WTC11 (cell line): ENCODE measurements around the gene C16orf95. TPM values are rescaled to one million over a fixed set of nuclear protein-coding genes. Genes with fewer than 3 reads are reported as not detected.

ENCODE experiments used
- ATAC-seq: fragments of 200-7000 bp; cut with Tn5 transposase; 2 replicates; pipeline ENCODE4 v1.10.0; 2021; ENCODE audit warnings: mild to moderate bottlenecking, moderate library complexity
- CTCF ChIA-PET: fragments of 300-600 bp; sonication (Branson Sonifier 250); formaldehyde crosslinking; loops from one replicate; lab custom pipeline; 2021; ENCODE audit warnings: antibody characterized with exemption; lab: Charles Lee
- POLR2A ChIA-PET: fragments of 350-600 bp; sonication (Branson Sonifier 250); formaldehyde crosslinking; loops from one replicate; lab custom pipeline; 2021; ENCODE audit warnings: antibody characterized with exemption; lab: Charles Lee
- DNase-seq: peaks from one replicate; pipeline ENCODE4 v3.0.0; 2021; ENCODE audit warnings: low spot score
- H3K27ac Mint-ChIP-seq: 2 replicates; pipeline ENCODE4 v1.8.0; 2021; ENCODE audit warnings: mixed read lengths
- H3K27me3 Mint-ChIP-seq: 2 replicates; pipeline ENCODE4 v1.8.0; 2021; ENCODE audit warnings: low read depth, mild to moderate bottlenecking, moderate library complexity, mixed read lengths
- H3K36me3 Mint-ChIP-seq: 2 replicates; pipeline ENCODE4 v1.8.0; 2021; ENCODE audit warnings: mixed read lengths
- H3K4me1 Mint-ChIP-seq: 2 replicates; pipeline ENCODE4 v1.8.0; 2022; ENCODE audit warnings: mixed read lengths
- H3K4me3 Mint-ChIP-seq: 2 replicates; pipeline ENCODE4 v1.8.0; 2021; ENCODE audit warnings: mild to moderate bottlenecking, moderate library complexity, mixed read lengths
- H3K9me3 Mint-ChIP-seq: 2 replicates; pipeline ENCODE4 v1.8.0; 2021; ENCODE audit warnings: mixed read lengths
- GRHL2 ChIP-seq: fragments of 250-450 bp; sonication (Bioruptor Pico); IDR thresholded peaks from 2 replicates; pipeline ENCODE4 v1.8.0; 2022; ENCODE audit warnings: mild to moderate bottlenecking, moderate library complexity; ENCODE audit not compliant: insufficient replicate concordance, severe bottlenecking
- GTF2I ChIP-seq: fragments of 250-450 bp; sonication (Bioruptor Pico); conservative IDR thresholded peaks from 2 replicates; pipeline ENCODE4 v1.4.0; 2021; ENCODE audit warnings: mild to moderate bottlenecking
- IRF2 ChIP-seq: sonication (generic); formaldehyde crosslinking; IDR thresholded peaks from 2 replicates; pipeline ENCODE4 v1.8.0; 2022; ENCODE audit warnings: low read depth, missing genetic modification reagents, borderline replicate concordance
- NFYB ChIP-seq: sonication (generic); formaldehyde crosslinking; conservative IDR thresholded peaks from 2 replicates; pipeline ENCODE4 v1.8.0; 2022; ENCODE audit warnings: low read depth, missing genetic modification reagents
- SOX15 ChIP-seq: fragments of 250-450 bp; sonication (Bioruptor Pico); IDR thresholded peaks from 2 replicates; pipeline ENCODE4 v1.9.0; 2021; ENCODE audit warnings: mild to moderate bottlenecking
- TEAD1 ChIP-seq: sonication (generic); formaldehyde crosslinking; IDR thresholded peaks from 2 replicates; pipeline ENCODE4 v1.8.0; 2022; ENCODE audit warnings: mild to moderate bottlenecking, missing genetic modification reagents
- ZBTB21 ChIP-seq: sonication (generic); formaldehyde crosslinking; IDR thresholded peaks from 2 replicates; pipeline ENCODE4 v1.8.1; 2023; ENCODE audit warnings: mild to moderate bottlenecking, missing genetic modification reagents, borderline replicate concordance
- total RNA-seq: library from RNA; stranded (reverse); gene quantifications from 3 replicates; pipeline ENCODE4 v1.2.3, GENCODE V29; 2021
- TF ChIP-seq, protein P1 (sequence below): sonication (generic); formaldehyde crosslinking; IDR thresholded peaks from 2 replicates; pipeline ENCODE4 v1.8.1; 2022; ENCODE audit warnings: low read depth, missing genetic modification reagents, borderline replicate concordance
- TF ChIP-seq, protein P2 (sequence below): sonication (generic); formaldehyde crosslinking; IDR thresholded peaks from 2 replicates; pipeline ENCODE4 v1.8.1; 2023; ENCODE audit warnings: mild to moderate bottlenecking, missing genetic modification reagents
- TF ChIP-seq, protein P3 (sequence below): sonication (generic); formaldehyde crosslinking; IDR thresholded peaks from 2 replicates; pipeline ENCODE4 v1.8.1; 2022; ENCODE audit warnings: low read depth, mild to moderate bottlenecking, moderate library complexity, missing genetic modification reagents, borderline replicate concordance
- TF ChIP-seq, protein P4 (sequence below): fragments of 250-450 bp; sonication (Bioruptor Pico); IDR thresholded peaks from 2 replicates; pipeline ENCODE4 v1.9.0; 2021; ENCODE audit warnings: mild to moderate bottlenecking, borderline replicate concordance
- TF ChIP-seq, protein P5 (sequence below): sonication (generic); formaldehyde crosslinking; IDR thresholded peaks from 2 replicates; pipeline ENCODE4 v1.8.0; 2023; ENCODE audit warnings: missing genetic modification reagents
- TF ChIP-seq, protein P6 (sequence below): sonication (generic); formaldehyde crosslinking; IDR thresholded peaks from 2 replicates; pipeline ENCODE4 v1.8.0; 2022; ENCODE audit warnings: mild to moderate bottlenecking, missing genetic modification reagents
- TF ChIP-seq, protein P7 (sequence below): sonication (generic); formaldehyde crosslinking; IDR thresholded peaks from 2 replicates; pipeline ENCODE4 v1.8.1; 2023; ENCODE audit warnings: mild to moderate bottlenecking, missing genetic modification reagents, moderate library complexity
- TF ChIP-seq, protein P8 (sequence below): sonication (generic); formaldehyde crosslinking; IDR thresholded peaks from 2 replicates; pipeline ENCODE4 v1.8.1; 2023; ENCODE audit warnings: mild to moderate bottlenecking, missing genetic modification reagents, borderline replicate concordance

Gene C16orf95
- total RNA-seq, 1 experiment from 2014 or later = 5.7 TPM

DNA sequence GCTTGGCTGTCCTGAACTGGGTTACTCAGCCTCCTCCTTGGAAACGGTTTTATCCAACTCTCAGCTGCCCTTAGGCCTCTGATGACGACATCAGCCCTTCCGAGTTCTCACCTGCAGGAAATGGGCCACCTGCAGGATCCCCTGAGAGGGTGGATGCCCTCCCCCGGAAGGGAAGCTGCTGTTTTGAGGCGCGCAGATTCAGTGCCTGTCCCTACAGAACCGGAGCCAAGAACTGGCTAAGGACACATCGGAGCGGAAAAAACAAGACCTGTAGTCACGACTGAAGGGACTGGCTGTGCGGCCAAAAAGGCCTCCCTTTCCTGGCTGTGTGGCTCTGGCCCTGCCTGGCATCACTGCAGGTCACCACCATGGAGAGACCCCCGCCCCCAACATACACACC is 11.7 kb upstream of the C16orf95 start:
- DNase-seq (no peak), ATAC-seq (no peak)
- Mint-ChIP-seq H3K36me3 (peaks cover 6% of the 10 kb centered on the region), H3K9me3 (no peaks in the 10 kb centered on the region), H3K27me3 (no peaks in the 10 kb centered on the region), H3K4me3 (no peak overlapping the region), H3K27ac (peak overlapping the region; percentile 19; the same call in 1 of the 2 replicates), H3K4me1 (0 out of 2 replicates have a peak, but pooled peaks cover 5% of the 10 kb centered on the region)
- no peak for TF ChIP-seq GTF2I (CRISPR knock-in tag)
- POLR2A ChIA-PET = no interaction called here
- CTCF ChIA-PET = interaction anchor here (1.3 kb wide), 1 partner anchor 66 kb away, joined by 3 read pairs; no protein-coding TSS in a partner anchor

DNA sequence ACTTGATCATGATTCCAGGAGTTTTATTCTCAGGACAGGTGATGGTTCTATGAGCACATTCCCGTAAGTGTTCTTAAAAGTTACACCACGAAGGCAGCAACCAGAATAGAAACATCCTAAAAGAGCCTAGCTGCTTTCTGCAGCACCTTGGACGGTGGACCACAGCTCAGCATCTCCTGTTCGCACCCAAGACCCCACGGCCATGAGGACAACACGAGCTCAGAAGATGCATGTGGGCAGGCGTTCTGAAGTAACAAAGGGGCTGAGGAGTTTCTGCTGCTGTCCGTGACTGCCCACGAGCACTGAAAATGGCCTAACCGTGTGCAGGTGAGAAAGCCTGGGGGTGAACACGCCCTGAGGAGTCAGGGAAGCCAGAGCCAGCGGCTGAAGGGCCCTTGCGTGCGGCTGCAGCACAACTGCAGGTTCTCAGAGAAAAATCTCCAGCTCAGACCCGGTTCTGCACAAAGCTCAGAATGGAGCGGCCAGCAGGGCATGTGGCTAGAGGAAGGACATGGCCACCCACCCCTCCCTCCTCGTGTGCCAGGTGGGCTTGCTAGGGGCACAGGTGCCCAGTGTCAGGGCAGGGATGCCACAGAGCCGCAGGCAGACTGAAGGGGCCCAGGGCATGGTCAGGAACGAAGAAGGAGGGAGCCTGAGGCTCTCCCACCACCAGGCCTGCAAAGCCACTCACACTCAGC is 10.8 kb upstream of the C16orf95 start:
- DNase-seq (no peak), ATAC-seq (no peak)
- peak overlapping the region; percentile 40; the same call in 1 of the 2 replicates for H3K27ac Mint-ChIP-seq
- peaks cover 6% of the 10 kb centered on the region for H3K36me3 Mint-ChIP-seq
- no peaks in the 10 kb centered on the region for H3K9me3 Mint-ChIP-seq
- 0 out of 2 replicates have a peak, but pooled peaks cover 5% of the 10 kb centered on the region for H3K4me1 Mint-ChIP-seq
- ChIA-PET CTCF (interaction anchor here (0.6 to 1.3 kb wide), 2 partner anchors 29 to 67 kb away, joined by 3 read pairs; no protein-coding TSS in a partner anchor), POLR2A (no interaction called here)
- H3K27me3 Mint-ChIP-seq = no peaks in the 10 kb centered on the region
- no peak overlapping the region for H3K4me3 Mint-ChIP-seq
- no peak for TF ChIP-seq NFYB (CRISPR knock-in tag)
- TF ChIP-seq, protein P1, sequence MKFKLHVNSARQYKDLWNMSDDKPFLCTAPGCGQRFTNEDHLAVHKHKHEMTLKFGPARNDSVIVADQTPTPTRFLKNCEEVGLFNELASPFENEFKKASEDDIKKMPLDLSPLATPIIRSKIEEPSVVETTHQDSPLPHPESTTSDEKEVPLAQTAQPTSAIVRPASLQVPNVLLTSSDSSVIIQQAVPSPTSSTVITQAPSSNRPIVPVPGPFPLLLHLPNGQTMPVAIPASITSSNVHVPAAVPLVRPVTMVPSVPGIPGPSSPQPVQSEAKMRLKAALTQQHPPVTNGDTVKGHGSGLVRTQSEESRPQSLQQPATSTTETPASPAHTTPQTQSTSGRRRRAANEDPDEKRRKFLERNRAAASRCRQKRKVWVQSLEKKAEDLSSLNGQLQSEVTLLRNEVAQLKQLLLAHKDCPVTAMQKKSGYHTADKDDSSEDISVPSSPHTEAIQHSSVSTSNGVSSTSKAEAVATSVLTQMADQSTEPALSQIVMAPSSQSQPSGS (CRISPR knock-in tag) = no peak
- TF ChIP-seq, protein P2, sequence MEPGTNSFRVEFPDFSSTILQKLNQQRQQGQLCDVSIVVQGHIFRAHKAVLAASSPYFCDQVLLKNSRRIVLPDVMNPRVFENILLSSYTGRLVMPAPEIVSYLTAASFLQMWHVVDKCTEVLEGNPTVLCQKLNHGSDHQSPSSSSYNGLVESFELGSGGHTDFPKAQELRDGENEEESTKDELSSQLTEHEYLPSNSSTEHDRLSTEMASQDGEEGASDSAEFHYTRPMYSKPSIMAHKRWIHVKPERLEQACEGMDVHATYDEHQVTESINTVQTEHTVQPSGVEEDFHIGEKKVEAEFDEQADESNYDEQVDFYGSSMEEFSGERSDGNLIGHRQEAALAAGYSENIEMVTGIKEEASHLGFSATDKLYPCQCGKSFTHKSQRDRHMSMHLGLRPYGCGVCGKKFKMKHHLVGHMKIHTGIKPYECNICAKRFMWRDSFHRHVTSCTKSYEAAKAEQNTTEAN = no peak
- no peak for TF ChIP-seq IRF2 (CRISPR knock-in tag)
- TF ChIP-seq, protein P3, sequence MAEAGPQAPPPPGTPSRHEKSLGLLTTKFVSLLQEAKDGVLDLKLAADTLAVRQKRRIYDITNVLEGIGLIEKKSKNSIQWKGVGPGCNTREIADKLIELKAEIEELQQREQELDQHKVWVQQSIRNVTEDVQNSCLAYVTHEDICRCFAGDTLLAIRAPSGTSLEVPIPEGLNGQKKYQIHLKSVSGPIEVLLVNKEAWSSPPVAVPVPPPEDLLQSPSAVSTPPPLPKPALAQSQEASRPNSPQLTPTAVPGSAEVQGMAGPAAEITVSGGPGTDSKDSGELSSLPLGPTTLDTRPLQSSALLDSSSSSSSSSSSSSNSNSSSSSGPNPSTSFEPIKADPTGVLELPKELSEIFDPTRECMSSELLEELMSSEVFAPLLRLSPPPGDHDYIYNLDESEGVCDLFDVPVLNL (CRISPR knock-in tag) = no peak
- TF ChIP-seq GRHL2 = no peak
- no peak for TF ChIP-seq ZBTB21
- TF ChIP-seq, protein P4, sequence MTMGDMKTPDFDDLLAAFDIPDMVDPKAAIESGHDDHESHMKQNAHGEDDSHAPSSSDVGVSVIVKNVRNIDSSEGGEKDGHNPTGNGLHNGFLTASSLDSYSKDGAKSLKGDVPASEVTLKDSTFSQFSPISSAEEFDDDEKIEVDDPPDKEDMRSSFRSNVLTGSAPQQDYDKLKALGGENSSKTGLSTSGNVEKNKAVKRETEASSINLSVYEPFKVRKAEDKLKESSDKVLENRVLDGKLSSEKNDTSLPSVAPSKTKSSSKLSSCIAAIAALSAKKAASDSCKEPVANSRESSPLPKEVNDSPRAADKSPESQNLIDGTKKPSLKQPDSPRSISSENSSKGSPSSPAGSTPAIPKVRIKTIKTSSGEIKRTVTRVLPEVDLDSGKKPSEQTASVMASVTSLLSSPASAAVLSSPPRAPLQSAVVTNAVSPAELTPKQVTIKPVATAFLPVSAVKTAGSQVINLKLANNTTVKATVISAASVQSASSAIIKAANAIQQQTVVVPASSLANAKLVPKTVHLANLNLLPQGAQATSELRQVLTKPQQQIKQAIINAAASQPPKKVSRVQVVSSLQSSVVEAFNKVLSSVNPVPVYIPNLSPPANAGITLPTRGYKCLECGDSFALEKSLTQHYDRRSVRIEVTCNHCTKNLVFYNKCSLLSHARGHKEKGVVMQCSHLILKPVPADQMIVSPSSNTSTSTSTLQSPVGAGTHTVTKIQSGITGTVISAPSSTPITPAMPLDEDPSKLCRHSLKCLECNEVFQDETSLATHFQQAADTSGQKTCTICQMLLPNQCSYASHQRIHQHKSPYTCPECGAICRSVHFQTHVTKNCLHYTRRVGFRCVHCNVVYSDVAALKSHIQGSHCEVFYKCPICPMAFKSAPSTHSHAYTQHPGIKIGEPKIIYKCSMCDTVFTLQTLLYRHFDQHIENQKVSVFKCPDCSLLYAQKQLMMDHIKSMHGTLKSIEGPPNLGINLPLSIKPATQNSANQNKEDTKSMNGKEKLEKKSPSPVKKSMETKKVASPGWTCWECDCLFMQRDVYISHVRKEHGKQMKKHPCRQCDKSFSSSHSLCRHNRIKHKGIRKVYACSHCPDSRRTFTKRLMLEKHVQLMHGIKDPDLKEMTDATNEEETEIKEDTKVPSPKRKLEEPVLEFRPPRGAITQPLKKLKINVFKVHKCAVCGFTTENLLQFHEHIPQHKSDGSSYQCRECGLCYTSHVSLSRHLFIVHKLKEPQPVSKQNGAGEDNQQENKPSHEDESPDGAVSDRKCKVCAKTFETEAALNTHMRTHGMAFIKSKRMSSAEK (CRISPR knock-in tag) = no peak
- TF ChIP-seq, protein P5, sequence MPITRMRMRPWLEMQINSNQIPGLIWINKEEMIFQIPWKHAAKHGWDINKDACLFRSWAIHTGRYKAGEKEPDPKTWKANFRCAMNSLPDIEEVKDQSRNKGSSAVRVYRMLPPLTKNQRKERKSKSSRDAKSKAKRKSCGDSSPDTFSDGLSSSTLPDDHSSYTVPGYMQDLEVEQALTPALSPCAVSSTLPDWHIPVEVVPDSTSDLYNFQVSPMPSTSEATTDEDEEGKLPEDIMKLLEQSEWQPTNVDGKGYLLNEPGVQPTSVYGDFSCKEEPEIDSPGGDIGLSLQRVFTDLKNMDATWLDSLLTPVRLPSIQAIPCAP (CRISPR knock-in tag) = no peak
- no peak for TF ChIP-seq SOX15 (CRISPR knock-in tag)
- TF ChIP-seq TEAD1 (CRISPR knock-in tag) = no peak
- TF ChIP-seq, protein P6, sequence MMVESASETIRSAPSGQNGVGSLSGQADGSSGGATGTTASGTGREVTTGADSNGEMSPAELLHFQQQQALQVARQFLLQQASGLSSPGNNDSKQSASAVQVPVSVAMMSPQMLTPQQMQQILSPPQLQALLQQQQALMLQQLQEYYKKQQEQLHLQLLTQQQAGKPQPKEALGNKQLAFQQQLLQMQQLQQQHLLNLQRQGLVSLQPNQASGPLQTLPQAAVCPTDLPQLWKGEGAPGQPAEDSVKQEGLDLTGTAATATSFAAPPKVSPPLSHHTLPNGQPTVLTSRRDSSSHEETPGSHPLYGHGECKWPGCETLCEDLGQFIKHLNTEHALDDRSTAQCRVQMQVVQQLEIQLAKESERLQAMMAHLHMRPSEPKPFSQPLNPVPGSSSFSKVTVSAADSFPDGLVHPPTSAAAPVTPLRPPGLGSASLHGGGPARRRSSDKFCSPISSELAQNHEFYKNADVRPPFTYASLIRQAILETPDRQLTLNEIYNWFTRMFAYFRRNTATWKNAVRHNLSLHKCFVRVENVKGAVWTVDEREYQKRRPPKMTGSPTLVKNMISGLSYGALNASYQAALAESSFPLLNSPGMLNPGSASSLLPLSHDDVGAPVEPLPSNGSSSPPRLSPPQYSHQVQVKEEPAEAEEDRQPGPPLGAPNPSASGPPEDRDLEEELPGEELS (CRISPR knock-in tag) = no peak
- TF ChIP-seq, protein P7, sequence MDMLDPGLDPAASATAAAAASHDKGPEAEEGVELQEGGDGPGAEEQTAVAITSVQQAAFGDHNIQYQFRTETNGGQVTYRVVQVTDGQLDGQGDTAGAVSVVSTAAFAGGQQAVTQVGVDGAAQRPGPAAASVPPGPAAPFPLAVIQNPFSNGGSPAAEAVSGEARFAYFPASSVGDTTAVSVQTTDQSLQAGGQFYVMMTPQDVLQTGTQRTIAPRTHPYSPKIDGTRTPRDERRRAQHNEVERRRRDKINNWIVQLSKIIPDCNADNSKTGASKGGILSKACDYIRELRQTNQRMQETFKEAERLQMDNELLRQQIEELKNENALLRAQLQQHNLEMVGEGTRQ (CRISPR knock-in tag) = no peak
- TF ChIP-seq, protein P8, sequence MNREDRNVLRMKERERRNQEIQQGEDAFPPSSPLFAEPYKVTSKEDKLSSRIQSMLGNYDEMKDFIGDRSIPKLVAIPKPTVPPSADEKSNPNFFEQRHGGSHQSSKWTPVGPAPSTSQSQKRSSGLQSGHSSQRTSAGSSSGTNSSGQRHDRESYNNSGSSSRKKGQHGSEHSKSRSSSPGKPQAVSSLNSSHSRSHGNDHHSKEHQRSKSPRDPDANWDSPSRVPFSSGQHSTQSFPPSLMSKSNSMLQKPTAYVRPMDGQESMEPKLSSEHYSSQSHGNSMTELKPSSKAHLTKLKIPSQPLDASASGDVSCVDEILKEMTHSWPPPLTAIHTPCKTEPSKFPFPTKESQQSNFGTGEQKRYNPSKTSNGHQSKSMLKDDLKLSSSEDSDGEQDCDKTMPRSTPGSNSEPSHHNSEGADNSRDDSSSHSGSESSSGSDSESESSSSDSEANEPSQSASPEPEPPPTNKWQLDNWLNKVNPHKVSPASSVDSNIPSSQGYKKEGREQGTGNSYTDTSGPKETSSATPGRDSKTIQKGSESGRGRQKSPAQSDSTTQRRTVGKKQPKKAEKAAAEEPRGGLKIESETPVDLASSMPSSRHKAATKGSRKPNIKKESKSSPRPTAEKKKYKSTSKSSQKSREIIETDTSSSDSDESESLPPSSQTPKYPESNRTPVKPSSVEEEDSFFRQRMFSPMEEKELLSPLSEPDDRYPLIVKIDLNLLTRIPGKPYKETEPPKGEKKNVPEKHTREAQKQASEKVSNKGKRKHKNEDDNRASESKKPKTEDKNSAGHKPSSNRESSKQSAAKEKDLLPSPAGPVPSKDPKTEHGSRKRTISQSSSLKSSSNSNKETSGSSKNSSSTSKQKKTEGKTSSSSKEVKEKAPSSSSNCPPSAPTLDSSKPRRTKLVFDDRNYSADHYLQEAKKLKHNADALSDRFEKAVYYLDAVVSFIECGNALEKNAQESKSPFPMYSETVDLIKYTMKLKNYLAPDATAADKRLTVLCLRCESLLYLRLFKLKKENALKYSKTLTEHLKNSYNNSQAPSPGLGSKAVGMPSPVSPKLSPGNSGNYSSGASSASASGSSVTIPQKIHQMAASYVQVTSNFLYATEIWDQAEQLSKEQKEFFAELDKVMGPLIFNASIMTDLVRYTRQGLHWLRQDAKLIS = no peak
